NB4 (cell line): ENCODE data around the gene LRRTM4.

ENCODE experiments used
- CTCF ChIP-seq: IDR thresholded peaks from one replicate; pipeline ENCODE4 v1.5.1; 2012; ENCODE audit warnings: low read depth, low read length
- MYC ChIP-seq: IDR thresholded peaks from 2 replicates; pipeline ENCODE4 v1.6.1; 2011; ENCODE audit warnings: low read depth, low read length
- POLR2A ChIP-seq: IDR thresholded peaks from 2 replicates; pipeline ENCODE4 v1.6.1; 2011; ENCODE audit warnings: mild to moderate bottlenecking; ENCODE audit not compliant: insufficient read length; ENCODE audit errors: extremely low read depth

GRCh38 chr2:77207331-77207730 lies 314.8 kb downstream of the LRRTM4 start:
- TF ChIP-seq CTCF (no peak), POLR2A (no peak), MYC (no peak)
